ENCODE measurements around the gene RCCD1.

- TF ChIP-seq SUZ12 (IDR thresholded peaks at IDR 0.05) (no peak), SP1 (IDR thresholded peaks at IDR 0.05) (no peak), FOXK2 (IDR thresholded peaks at IDR 0.05) (no peak), PKNOX1 (IDR thresholded peaks at IDR 0.05) (no peak), BHLHE40 (IDR thresholded peaks at IDR 0.05; ENCODE audit: borderline replicate concordance) (no peak), FOXM1 (IDR thresholded peaks at IDR 0.05; ENCODE audit: borderline replicate concordance) (no peak), CTBP1 (IDR thresholded peaks at IDR 0.05; ENCODE audit: borderline replicate concordance) (no peak), ARNT (IDR thresholded peaks at IDR 0.05) (no peak), LEF1 (IDR thresholded peaks at IDR 0.05; ENCODE audit: borderline replicate concordance) (no peak), ZNF384 (IDR thresholded peaks at IDR 0.05) (no peak), HDGF (IDR thresholded peaks at IDR 0.05; ENCODE audit: borderline replicate concordance) (no peak)
These were observed 27.5 kb downstream of the RCCD1 start for GRCh38 chr15:90982135-90982534.

Measured in HEK293T (cell line).